OCI-LY3 (cell line): ENCODE data around the gene TEX14.

Experiments
- EZH2phosphoT487 ChIP-seq: fragments of 200-600 bp; shearing (Covaris generic); IDR thresholded peaks from 2 replicates; pipeline ENCODE4 v1.6.1; 2018; ENCODE audit warnings: antibody characterized with exemption, mixed run types, low read depth
- TF ChIP-seq, protein P1 (sequence below): fragments of 200-600, 300-600 bp; sonication (generic); IDR thresholded peaks from 2 replicates; pipeline ENCODE4 v1.5.1; 2014; ENCODE audit warnings: antibody characterized with exemption, low read length, low read depth

DNA sequence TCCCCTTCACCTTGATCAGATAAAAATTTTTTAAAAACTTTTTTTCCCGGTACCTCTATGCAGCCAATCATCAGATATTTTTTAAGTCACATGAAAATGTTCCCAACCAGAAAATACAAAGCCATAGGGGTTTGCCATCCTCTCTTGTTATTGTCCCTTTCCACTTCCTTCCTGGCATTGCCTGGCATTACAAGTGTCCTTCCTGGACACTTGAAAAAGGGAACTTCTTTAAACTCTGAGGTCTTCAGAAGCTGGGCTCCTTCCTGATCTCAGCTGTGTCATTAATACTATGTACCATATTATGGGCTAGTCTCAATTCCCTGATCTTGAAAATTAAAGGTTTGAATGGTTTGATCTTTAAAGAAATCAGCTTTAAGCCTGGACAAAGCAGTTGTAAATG, 64.9 kb downstream of the TEX14 start:
- TF ChIP-seq, protein P1, sequence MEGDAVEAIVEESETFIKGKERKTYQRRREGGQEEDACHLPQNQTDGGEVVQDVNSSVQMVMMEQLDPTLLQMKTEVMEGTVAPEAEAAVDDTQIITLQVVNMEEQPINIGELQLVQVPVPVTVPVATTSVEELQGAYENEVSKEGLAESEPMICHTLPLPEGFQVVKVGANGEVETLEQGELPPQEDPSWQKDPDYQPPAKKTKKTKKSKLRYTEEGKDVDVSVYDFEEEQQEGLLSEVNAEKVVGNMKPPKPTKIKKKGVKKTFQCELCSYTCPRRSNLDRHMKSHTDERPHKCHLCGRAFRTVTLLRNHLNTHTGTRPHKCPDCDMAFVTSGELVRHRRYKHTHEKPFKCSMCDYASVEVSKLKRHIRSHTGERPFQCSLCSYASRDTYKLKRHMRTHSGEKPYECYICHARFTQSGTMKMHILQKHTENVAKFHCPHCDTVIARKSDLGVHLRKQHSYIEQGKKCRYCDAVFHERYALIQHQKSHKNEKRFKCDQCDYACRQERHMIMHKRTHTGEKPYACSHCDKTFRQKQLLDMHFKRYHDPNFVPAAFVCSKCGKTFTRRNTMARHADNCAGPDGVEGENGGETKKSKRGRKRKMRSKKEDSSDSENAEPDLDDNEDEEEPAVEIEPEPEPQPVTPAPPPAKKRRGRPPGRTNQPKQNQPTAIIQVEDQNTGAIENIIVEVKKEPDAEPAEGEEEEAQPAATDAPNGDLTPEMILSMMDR: no peak
- no peak for TF ChIP-seq EZH2phosphoT487
